ENCODE data around the gene PRCD.

PRCD gene

GRCh38 chr17:76593959-76594358 is 54.1 kb downstream of the PRCD start:
- TF ChIP-seq CTCF (IDR thresholded peaks at IDR 0.05; ENCODE audit: poor library complexity, severe bottlenecking), result no peak
- Histone ChIP-seq H3K27me3 (ENCODE audit: insufficient read depth, poor library complexity, severe bottlenecking) (no peaks in the 10 kb centered on the region), H3K36me3 (ENCODE audit: low read depth) (0 out of 2 replicates have a peak, but pooled peaks cover 2% of the 10 kb centered on the region), H3K4me3 (ENCODE audit: severe bottlenecking) (no peak overlapping the region), H3K27ac (ENCODE audit: poor library complexity, severe bottlenecking) (peak overlapping the region; percentile 52), H3K9me3 (ENCODE audit: severe bottlenecking) (no peaks in the 10 kb centered on the region), H3K4me1 (ENCODE audit: insufficient read depth, poor library complexity, severe bottlenecking) (peaks cover 33% of the 10 kb centered on the region)
- DNase-seq (ENCODE audit: low spot score) (no peak), ATAC-seq (ENCODE audit: low read depth) (no peak)

- DNase-seq (ENCODE audit: low spot score) (no peak), ATAC-seq (ENCODE audit: low read depth) (no peak)
- 0 out of 2 replicates have a peak, but pooled peaks cover 2% of the 10 kb centered on the region for H3K36me3 ChIP-seq (ENCODE audit: low read depth)
- no peaks in the 10 kb centered on the region for H3K9me3 ChIP-seq (ENCODE audit: severe bottlenecking)
- H3K4me1 ChIP-seq (ENCODE audit: insufficient read depth, poor library complexity, severe bottlenecking), result peaks cover 33% of the 10 kb centered on the region
- H3K4me3 ChIP-seq (ENCODE audit: severe bottlenecking), result no peak overlapping the region
- no peak for TF ChIP-seq CTCF (IDR thresholded peaks at IDR 0.05; ENCODE audit: poor library complexity, severe bottlenecking)
- no peaks in the 10 kb centered on the region for H3K27me3 ChIP-seq (ENCODE audit: insufficient read depth, poor library complexity, severe bottlenecking)
- H3K27ac ChIP-seq (ENCODE audit: poor library complexity, severe bottlenecking), result no peak overlapping the region
Measured at GRCh38 chr17:76594690-76595089, 54.8 kb downstream of the PRCD start.
